Activated CD8-positive, alpha-beta memory T cell treated with anti-CD3 and anti-CD28 coated beads, Interleukin-2, amount 50 U/mL, for 1 hour (primary cell): ENCODE results near the gene HRAS.

Experiments
- DNase-seq: peaks from one replicate; pipeline ENCODE4 v3.0.0-alpha.2; 2020; ENCODE audit errors: extremely low read depth

The HRAS gene

DNA sequence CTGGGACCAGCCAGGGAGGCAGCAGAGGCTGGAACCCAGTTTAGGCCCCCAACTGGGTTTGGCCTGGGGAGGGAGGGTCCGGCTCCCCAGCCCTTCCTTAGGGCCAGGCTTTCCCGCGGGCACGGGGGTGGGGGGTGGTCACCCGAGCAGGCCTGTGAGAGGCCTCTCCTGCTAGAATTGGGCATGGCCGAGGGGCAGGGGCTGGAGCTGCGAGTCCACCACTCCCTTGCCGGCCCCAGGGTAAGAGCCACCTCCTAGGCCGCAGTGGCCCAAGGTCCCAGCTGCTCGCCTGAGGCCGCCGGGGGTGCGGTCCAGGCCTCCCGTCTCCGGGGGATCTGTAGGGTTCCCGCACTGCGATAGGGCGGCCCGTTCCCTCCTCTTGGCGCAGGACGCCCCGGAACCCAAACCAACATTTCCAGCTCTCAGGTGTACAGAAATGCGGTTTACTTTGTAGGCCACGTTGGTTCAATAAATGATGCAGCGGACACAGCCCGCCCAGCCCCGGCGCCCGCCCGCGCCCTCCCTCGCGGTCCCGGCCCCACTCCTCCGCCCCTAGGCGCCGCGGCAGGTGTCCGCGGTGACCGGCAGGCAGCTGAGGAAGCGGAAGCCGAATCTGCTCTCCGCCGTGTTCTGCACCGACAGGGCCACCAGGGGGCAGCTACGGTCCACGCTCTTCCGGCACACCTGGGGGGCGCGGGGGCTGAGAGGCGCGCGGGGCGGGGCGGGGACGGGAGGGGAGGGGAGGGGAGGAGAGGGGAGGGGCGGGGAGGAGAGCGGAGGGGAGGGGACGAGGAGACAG is 19.3 kb upstream of the HRAS start:
- peak; percentile 51 for DNase-seq

DNA sequence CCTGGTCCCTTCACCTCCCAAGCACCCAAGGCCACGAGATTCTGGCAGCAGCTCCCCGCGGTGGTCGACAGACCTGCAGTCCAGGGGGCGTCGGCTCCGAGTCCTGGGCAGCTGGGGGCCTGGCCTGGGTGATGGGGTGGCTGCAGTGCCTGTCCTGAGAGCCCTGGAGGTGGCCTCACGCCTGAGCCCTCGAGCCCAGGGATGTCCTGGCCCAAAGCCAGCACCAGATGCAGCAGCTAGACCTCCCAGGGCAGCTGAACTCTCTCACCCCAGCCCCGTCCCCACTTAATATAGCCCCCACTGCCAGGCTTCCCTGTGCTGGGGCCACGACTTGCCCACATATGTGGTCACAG is 18.6 kb upstream of the HRAS start:
- DNase-seq = no peak

DNA sequence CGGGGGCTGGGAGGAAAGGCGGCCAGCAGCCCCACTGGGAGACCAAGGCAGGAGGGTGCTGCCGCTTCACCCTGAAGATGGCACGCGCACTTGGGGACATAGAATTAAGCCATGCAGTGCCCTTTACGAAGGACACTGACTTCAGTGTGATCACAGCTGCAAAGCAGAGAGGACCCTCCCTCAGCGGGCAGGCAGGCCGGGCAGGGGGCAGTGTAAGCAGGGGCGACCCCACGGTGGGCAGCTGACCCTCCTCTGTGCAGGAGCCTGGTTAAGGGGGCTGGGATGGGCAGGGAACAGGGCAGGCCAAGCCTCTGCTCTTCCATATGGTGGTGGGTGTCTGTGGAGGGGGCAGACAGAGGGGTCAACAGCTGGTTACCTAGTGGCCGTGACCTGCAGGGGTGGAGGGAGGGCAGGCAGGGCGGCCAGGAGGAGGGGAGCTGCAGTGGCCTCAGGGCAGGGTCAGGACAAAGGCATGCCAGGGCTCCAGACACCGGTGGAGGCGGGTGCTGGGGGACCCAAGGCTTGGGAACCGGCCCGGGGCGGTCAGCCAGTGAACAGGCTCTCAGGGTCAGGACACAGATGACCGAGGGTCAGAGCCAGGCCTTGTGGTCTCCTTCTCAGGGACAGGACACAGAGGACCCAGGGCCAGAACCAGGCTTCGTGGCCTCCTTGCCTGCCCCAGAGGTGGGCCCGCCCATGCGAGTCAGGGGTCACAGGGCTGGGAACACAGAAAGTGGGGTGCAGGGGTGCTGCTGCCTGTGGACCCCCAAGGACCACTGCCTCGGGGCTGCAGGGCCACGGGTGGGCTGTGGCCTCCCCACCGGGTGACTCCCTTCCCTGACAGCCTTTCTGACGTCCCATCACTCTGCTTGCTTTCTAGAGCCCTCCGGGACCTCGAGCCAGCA is 18.0 kb upstream of the HRAS start:
- DNase-seq = no peak

DNA sequence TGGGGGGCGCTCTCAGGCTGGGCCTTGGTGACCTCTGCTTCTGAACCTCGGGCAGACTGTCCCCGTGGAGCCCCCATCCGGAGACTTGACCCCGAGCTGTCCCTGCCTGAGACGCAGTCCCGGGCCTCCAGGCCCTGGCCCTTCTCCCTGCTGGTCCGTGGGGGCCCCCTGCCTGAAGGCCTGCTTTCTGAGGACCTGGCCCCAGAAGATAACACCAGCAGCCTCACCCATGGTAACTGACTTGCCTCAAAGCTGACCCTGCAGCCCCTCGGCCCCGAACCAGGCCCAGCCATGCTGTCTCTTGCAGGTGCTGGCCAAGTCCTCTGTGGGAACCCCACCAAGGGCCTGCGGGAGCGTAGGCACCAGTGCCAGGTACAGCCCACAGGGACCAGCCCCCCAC is 16.2 kb upstream of the HRAS start:
- DNase-seq = no peak

DNA sequence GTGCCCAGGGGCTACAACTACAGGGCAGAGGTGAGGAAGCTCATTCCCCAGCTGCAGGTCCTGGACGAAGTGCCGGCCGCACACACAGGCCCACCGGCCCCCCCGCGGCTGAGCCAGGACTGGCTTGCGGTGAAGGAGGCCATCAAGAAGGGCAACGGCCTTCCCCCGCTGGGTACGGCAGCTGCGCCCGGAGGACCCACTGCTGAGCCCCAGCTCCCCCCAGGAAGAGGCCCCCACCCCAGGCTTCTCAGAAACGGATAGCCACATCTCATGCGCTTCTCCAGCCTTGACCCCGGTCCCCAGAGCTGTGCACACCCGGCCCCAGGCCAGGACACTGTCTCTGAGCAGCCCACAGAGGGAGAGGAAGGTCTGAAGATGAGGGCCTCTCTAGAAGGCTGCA is 15.8 kb upstream of the HRAS start:
- no peak for DNase-seq

DNA sequence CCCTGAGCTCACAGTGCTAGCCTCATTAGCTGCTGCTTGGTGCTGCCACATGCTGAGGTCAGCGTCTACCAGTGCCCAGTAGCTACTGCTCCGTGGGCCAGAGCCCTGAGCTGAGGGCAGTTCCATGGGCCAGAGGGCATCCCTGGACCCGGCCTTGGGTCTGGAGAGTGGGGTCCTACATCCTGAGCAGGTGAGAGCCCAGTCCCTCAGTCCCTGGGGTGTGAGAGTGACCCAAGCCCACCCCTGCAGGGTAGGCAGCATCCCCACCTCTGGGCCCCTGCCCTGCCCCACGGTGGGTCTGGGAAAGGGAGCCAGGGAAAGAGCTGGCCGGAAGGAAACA is 15.3 kb upstream of the HRAS start:
- no peak for DNase-seq

DNA sequence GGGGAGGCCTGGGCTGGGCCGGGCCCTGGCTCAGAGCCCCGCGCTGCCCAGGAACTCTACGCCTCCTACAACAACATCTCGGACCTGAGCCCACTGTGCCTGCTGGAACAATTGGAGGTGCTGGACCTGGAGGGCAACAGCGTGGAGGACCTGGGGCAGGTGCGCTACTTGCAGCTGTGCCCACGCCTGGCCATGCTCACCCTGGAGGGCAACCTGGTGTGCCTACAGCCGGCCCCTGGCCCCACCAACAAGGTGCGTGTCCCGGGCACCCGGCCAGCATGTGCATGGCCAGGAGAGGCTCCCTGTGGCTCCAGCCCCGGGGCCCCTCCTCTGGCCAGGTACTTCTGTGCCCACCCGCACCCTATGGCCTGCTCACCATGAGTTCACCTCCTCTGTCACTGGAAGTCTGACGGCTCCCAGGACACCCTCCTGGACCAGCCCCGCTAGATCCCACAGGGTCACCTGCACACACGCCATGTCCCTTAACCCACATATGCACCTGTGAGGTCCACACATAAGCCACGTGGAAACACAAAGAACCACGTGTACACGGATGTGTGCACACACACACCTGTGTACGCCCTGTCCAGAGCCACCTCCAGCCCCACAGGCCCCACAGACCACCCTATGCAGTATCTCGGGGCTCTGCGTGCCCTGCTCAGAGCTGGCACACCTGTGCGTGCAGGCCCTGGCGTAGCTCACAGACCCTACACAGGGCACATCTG is 14.8 kb upstream of the HRAS start:
- no peak for DNase-seq

DNA sequence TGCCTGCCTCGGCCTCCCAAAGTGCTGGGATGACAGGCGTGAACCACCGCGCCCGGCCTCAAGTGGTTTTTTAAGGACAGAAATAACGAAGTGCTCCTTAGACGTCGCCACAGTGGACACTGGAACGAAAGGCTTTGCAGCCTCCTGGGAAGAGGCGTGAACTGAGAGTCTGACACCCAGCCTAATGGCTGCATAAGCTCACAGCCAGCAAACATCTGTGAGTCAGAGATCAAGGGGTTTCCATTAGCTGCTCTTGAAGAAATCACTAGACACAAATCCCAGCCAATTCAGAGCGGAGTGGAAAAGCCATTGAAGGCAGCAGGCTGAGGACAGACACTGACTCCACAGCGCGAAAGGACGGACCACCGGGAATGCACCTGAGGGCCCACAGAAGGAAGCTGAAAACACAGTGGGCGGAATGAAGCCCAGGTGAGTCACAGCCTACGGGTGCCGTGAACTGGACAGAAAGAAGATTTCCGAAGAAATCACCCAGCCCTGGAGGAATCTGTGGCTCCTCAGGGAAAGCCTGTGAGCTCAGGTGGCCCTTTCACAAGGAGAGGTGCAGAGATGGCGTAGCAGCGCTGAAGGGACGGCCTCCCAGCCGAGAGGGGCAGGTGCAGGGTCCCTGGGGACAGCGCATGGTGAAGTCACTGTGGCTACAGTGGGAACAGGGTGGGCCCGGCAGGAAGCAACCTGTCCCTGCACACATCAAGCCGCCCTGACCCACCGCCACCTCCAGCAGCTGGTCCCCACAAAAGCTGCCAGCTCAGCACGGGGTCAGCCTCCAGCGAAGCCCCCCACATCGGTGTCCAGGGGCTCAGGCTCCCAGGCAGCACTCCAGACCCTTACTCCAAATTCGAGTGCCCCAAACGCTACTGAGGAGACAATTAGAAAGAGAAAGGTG is 13.6 kb upstream of the HRAS start:
- DNase-seq = no peak

DNA sequence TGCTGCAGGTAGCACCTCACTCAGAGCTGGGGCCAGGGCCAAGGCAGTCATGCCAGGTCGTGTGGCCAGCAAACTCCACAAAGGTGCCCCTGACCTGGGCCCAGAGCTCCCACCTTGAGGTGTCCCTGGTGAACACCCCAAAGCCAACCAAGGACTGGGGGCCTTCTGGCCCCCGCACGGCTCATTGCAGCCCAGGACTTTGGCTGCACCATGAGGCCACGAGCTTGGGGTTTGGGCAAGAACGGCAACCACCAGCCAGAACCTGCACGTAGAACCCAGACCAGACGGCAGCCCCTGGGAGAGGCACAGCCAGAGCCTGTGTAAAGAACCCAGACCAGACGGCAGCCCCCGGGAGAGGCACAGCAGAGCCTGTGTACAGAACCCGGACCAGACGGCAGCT is 9.8 kb upstream of the HRAS start:
- no peak for DNase-seq

DNA sequence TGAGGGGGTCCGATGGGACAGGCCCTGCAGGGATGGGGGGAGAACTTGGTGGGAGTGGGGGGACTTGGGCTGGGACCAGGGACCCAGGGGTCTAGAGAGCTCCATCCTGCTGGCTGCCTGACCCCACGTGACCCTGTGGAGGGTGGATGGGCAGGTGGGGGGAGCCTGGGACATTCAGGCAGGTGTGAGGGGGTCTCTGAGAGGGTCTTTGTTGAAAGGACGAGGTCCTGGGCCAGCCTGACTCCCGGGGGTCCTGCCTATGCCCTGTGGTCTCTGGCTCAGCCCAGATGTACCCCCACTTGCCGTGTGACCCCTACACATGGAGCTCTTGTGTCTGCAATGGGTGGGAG is 9.4 kb upstream of the HRAS start:
- no peak for DNase-seq

DNA sequence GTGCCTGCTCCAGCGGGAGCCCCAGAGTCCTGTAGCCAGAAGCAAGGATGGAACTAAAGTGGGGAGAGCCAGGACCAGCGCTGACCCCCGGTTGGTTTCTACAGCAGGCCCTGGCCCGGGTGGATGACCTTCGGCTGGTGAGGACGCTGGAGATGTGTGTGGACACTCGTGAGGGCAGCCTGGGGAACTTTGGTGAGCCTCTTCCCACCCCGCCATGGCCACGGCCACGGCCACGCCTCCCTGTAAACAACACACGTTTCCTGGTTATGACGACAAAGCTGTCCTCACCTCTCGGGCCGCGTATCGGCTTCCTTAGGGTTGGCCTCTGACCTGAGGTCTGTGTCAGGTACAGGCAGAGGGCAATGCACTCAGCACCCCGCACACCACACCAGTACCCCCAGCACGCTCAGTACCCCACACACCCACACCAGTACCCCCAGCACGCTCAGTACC is 6.1 kb upstream of the HRAS start:
- DNase-seq = no peak

DNA sequence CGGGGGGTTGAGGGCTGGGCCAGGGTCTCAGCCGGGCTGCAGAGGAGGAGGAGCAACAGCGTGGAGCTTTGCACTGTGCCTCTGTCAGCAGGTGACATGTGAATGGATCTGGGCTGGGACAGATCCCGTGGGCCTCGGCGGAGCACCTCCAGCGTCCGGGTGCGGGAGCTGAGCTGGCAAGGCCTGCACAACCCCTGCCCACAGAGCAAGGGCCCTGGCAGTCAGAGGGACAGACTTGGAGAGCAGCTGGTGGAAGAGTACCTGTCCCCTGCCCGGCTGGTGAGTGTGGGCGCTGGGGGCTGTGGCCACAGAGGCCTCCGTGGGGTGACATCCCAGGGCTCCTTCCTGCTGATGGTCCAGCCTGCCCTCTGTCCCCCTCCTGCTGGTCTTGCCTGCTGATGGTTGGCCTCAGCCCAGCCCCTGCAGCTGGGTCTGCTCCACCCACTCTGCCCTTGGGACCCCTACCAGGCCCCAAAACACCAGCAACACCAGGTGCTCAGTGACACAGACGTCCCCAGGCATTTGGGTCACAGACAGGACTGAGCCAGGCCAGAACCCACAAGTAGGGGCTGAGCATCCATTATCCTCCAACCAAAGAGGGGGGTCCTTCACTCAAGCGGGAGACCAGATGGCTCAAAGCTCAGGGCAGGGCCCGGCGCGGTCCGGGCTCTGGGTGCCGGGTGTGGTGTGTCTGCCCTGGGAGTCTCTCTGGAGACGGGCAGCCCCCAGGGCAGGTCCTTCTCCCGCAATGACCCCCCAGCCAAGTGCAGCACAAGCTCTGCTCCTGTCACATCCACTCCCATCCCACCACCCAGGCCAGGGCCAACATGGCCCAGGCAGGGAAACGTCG is 5.4 kb upstream of the HRAS start:
- DNase-seq = no peak

DNA sequence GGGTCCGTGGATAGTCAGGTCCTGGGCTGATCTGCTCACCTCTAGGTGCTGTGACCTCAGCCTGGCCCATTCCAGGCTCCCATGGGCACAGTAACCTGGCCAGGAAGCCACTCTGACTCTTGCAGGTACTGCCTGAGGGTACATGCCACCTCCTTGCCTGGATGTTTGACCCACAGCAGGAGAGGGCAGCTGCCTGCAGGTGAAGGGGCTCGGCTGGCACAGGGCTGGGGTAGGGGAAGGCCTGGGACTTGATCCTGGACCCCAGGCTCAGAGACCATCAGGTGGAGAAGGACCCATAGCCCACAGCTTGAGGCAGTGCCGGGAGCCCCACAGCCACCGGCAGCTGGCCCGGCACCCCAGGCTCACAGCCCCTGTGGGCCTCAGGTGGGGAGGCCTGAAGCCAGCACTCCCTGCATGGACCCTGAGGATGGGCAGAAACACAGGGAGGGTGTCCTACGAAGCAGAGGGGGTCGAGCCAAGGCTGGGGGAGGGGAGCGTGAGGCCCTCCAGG is 4.7 kb upstream of the HRAS start:
- DNase-seq = no peak

DNA sequence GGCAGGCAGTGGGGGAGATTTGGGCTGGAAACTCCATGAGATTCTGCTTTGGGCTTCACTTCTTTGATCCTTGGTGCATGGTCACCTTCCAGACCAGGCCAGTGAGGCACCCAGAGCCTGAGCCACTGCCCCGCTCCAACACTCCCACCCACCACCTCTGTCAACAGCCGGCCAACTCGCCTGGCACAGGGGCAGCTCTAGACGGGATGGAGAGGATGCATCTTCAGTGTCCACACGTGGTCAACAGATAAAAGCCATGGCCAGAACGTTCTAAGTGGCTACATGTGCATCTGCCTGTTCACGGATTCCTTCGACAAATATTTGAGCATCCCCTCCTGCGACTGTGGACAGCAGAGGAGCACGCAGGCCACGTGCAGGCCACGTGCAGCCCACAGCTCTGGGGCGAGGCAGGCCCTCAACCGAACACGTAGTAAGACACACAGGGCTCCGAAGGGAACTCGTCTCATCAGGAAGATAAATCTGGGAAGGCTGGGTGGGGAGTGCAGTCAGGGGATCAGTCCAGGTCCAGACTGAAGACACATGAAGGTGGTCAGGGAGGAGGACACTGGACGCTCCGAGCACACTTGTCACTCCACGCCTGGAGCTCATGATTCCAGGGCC is 3.2 kb upstream of the HRAS start:
- no peak for DNase-seq

DNA sequence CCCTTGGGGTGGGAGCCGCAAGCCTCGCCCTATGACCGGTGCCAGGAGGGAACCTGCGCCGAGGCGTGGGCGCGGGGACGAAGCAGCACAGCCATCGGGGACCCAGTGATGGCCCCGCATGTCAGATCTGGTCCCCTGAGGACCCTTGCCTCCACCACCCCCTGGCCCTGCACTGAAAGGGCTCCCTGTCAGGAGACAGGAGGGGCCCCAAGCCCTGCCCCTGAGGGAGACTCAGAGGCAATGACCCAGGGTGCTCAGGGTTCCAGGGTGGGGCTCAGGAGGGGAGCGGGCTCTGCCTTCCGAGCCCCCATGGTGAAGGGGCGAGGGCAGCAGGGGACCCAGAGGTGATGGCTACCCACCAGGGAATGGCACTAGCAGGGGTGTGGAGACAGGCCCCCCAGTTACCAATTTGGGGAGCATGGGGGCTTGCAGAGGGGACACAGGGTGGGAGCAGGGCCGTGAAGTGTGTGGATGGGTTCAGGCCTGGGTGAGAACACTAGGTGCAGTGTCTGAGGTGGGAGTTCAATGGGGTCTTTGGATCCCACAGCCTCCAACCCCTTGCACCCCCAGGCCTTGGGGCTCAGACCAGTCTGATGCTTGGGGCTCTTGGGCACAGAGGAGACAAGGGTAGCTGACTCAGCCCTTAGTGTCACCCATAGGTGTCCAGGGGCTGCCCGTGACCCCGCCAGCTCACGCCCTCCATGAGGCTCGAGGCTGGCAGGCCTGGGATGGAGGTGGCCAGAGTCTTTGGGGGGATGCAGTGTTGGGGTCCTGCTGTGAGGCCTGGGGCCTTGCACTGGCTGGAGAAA is 2.5 kb upstream of the HRAS start:
- no peak for DNase-seq

DNA sequence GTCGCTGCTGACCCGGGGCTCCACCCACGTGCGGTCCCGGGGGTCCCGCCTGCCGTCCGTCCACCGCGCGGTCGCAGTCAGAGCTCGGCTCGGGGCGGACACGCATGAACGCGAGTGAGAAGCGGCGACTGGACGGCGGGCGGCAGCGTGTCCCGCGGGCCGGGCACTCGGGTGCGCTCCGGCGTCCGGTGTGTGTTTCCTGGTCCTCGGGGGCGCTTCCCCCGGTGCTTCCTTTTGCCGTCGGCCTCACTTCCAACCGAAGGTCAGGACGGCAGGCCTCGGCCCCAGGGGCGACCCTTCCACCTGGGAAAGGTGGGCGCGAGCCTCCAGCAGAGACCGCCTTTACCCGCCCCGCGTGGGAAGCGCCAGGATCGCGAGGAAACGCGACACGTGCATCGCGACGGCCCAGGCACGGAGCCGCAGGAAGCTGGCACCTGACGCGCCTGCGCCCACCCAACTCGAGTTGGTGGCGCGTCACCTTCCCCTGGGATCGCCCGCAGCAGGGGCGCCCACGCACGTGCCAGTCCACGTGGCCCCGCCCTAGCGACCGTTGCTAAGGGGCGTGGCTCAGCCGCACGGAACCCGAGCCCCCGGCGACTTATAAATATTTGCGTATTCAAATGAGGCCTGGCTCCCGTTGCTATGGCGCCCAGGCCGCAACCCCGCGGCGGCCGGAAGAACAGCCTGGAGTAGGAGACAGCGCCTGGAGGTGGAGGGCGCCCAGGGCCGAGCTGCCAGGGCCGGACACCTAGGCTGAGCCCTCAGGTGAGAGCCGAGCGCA is 1.7 kb upstream of the HRAS start, which contains the start of gene LRRC56:
Gene LRRC56 (plus strand): TSS at position 687 of the 781 bp plus-strand sequence. CDS start 3,158 bp downstream, outside the sequence.
- peak; percentile 85 for DNase-seq

DNA sequence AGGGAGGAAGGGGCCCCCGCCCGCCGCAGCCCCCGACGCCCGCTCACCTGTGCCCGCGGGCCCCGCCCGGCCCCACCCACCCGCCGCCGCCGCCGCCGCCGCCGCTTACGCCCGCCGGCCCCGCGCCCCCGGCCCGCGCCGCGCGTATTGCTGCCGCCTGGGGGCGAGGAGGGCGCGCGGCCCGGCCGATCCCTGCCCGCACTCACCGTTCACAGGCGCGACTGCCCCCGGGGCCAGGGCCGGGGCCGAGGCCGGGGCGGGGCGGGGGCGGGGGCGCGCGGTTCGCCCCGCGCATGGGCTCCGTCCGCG is 212 bp downstream of the HRAS start:
- DNase-seq = no peak
